OCI-LY1 (cell line): ENCODE measurements around the gene CHIT1.
A peak's percentile ranks its signal among the peaks of the same experiment; 100 is the strongest.
"Not testable (repeated sequence)": the region's sequence is repeated elsewhere in the genome, so short reads cannot be mapped to it uniquely, and the experiment has no call there.

Source experiments
- H2AFZ ChIP-seq: fragments of 200-600 bp; sonication (generic), shearing (Covaris generic); 2 replicates; pipeline ENCODE4 v1.6.0; 2014; ENCODE audit warnings: antibody characterized with exemption, mild to moderate bottlenecking, low read length
- H3F3A ChIP-seq: fragments of 200-600 bp; sonication (generic), shearing (Covaris generic); 2 replicates; pipeline ENCODE4 v1.6.0; 2014; ENCODE audit warnings: mild to moderate bottlenecking, antibody characterized with exemption, low read length, moderate library complexity; ENCODE audit not compliant: insufficient read depth
- H3K27ac ChIP-seq: fragments of 200-600 bp; sonication (generic); 2 replicates; pipeline ENCODE4 v1.5.1; 2014; ENCODE audit warnings: low read length, mixed run types, mild to moderate bottlenecking, low read depth; ENCODE audit not compliant: poor library complexity, severe bottlenecking
- H3K27me3 ChIP-seq: fragments of 200-600 bp; sonication (generic); 2 replicates; pipeline ENCODE4 v1.6.0; 2014; ENCODE audit warnings: antibody characterized with exemption, mild to moderate bottlenecking, low read length, moderate library complexity; ENCODE audit not compliant: insufficient read depth
- H3K36me3 ChIP-seq: fragments of 200-600 bp; sonication (generic); 2 replicates; pipeline ENCODE4 v1.6.1; 2014; ENCODE audit warnings: mild to moderate bottlenecking, antibody characterized with exemption, low read length, moderate library complexity, mixed read lengths; ENCODE audit not compliant: insufficient read depth
- H3K4me1 ChIP-seq: fragments of 200-600 bp; sonication (generic); 2 replicates; pipeline ENCODE4 v1.5.1; 2014; ENCODE audit warnings: mild to moderate bottlenecking, low read length, moderate library complexity; ENCODE audit not compliant: insufficient read depth, severe bottlenecking
- H3K4me2 ChIP-seq: fragments of 200-600 bp; sonication (generic), shearing (Covaris generic); 2 replicates; pipeline ENCODE4 v1.6.1; 2014; ENCODE audit warnings: low read length
- H3K4me3 ChIP-seq: fragments of 200-600 bp; sonication (generic); 2 replicates; pipeline ENCODE4 v1.5.1; 2014; ENCODE audit warnings: low read length, low read depth, mild to moderate bottlenecking, mixed read lengths; ENCODE audit not compliant: poor library complexity, severe bottlenecking
- H3K79me2 ChIP-seq: fragments of 200-600 bp; shearing (Covaris generic); 2 replicates; pipeline ENCODE4 v1.6.1; 2016; ENCODE audit warnings: mixed run types, low read length, mixed read lengths; ENCODE audit not compliant: insufficient read depth
- H3K9ac ChIP-seq: fragments of 200-600 bp; sonication (generic), shearing (Covaris generic); 2 replicates; pipeline ENCODE4 v1.6.1; 2014; ENCODE audit warnings: mild to moderate bottlenecking, low read length, mixed read lengths
- H3K9me2 ChIP-seq: fragments of 200-600 bp; sonication (generic), shearing (Covaris generic); 2 replicates; pipeline ENCODE4 v1.6.1; 2014; ENCODE audit warnings: low read depth, mild to moderate bottlenecking, low read length, mixed read lengths
- H3K9me3 ChIP-seq: fragments of 200-600 bp; shearing (Covaris generic); 2 replicates; pipeline ENCODE4 v1.6.1; 2014; ENCODE audit warnings: low read length, mixed read lengths
- H4K20me1 ChIP-seq: fragments of 200-600 bp; sonication (generic), shearing (Covaris generic); 2 replicates; pipeline ENCODE4 v1.6.0; 2016; ENCODE audit warnings: mild to moderate bottlenecking, low read length; ENCODE audit not compliant: insufficient read depth
- CTCF ChIP-seq: fragments of 200-600 bp; sonication (generic), shearing (Covaris generic); IDR thresholded peaks from 2 replicates; pipeline ENCODE4 v1.5.1; 2017; ENCODE audit warnings: mild to moderate bottlenecking, antibody characterized with exemption, low read length, moderate library complexity, mixed read lengths
- EZH2 ChIP-seq: fragments of 200-600 bp; sonication (generic), shearing (Covaris generic); IDR thresholded peaks from 2 replicates; pipeline ENCODE4 v1.8.0; 2017; ENCODE audit warnings: borderline replicate concordance, mixed run types, mild to moderate bottlenecking, antibody characterized with exemption, low read length, moderate library complexity, mixed read lengths

Gene CHIT1

GRCh38 chr1:203267912-203268311 is 38.4 kb upstream of the CHIT1 start:
- no peaks in the 10 kb centered on the region for H3K9me3 ChIP-seq
- peak overlapping the region; percentile 51 for H3K27ac ChIP-seq
- H3K4me2 ChIP-seq: peak overlapping the region; percentile 81
- peak overlapping the region; percentile 57 for H3K4me3 ChIP-seq
- no peaks in the 10 kb centered on the region for H3K27me3 ChIP-seq
- no peaks in the 10 kb centered on the region for H4K20me1 ChIP-seq
- H2AFZ ChIP-seq: 0 out of 2 replicates have a peak overlapping the region, but pooled peaks have one; percentile 20
- TF ChIP-seq CTCF: no peak
- TF ChIP-seq EZH2: no peak
- H3F3A ChIP-seq: no peaks in the 10 kb centered on the region
- H3K36me3 ChIP-seq: no peaks in the 10 kb centered on the region
- no peaks in the 10 kb centered on the region for H3K9me2 ChIP-seq
- H3K4me1 ChIP-seq: peaks cover 67% of the 10 kb centered on the region
- H3K79me2 ChIP-seq: no peaks in the 10 kb centered on the region
- peak overlapping the region; percentile 53 for H3K9ac ChIP-seq

- Histone ChIP-seq H3K9ac (peak overlapping the region; percentile 53), H2AFZ (peak overlapping the region; percentile 20; the same call in 1 of the 2 replicates), H3K27ac (peak overlapping the region; percentile 51)
Measured at GRCh38 chr1:203267347-203267846, 37.9 kb upstream of the CHIT1 start.

GRCh38 chr1:203266140-203266539 is 36.7 kb upstream of the CHIT1 start:
- not testable (repeated sequence) for H3K27ac ChIP-seq, H3K9me2 ChIP-seq, H3K27me3 ChIP-seq, H3K79me2 ChIP-seq, H3K9me3 ChIP-seq, H2AFZ ChIP-seq, H3F3A ChIP-seq, H3K4me3 ChIP-seq, H3K9ac ChIP-seq, H3K36me3 ChIP-seq, H4K20me1 ChIP-seq, H3K4me2 ChIP-seq
- peaks cover 50% of the 10 kb centered on the region for H3K4me1 ChIP-seq

More at GRCh38 chr1:203267347-203267846, 37.9 kb upstream of the CHIT1 start:
- no peaks in the 10 kb centered on the region for H3K9me3 ChIP-seq
- H3K9me2 ChIP-seq: no peaks in the 10 kb centered on the region
- H3K79me2 ChIP-seq: no peaks in the 10 kb centered on the region
- no peaks in the 10 kb centered on the region for H3K36me3 ChIP-seq
- no peaks in the 10 kb centered on the region for H3F3A ChIP-seq
- peaks cover 62% of the 10 kb centered on the region for H3K4me1 ChIP-seq
- peak; percentile 93 for TF ChIP-seq CTCF
- TF ChIP-seq EZH2: no peak
- no peaks in the 10 kb centered on the region for H4K20me1 ChIP-seq
- no peaks in the 10 kb centered on the region for H3K27me3 ChIP-seq
- peak overlapping the region; percentile 81 for H3K4me2 ChIP-seq
- peak overlapping the region; percentile 57 for H3K4me3 ChIP-seq

GRCh38 chr1:203265541-203265940 is 36.1 kb upstream of the CHIT1 start:
- Histone ChIP-seq H3K9ac (no peak overlapping the region), H4K20me1 (no peaks in the 10 kb centered on the region), H3K36me3 (no peaks in the 10 kb centered on the region), H3K4me2 (no peak overlapping the region), H3F3A (no peaks in the 10 kb centered on the region), H3K4me3 (no peak overlapping the region), H2AFZ (no peak overlapping the region), H3K79me2 (no peaks in the 10 kb centered on the region), H3K27ac (no peak overlapping the region), H3K9me2 (no peaks in the 10 kb centered on the region), H3K9me3 (no peaks in the 10 kb centered on the region), H3K4me1 (peaks cover 44% of the 10 kb centered on the region), H3K27me3 (no peaks in the 10 kb centered on the region)
- no peak for TF ChIP-seq CTCF
- TF ChIP-seq EZH2: no peak
